HG03039 (cell line): ENCODE measurements around the gene NEK6.

Source experiments
- ATAC-seq: cut with Tn5 transposase; IDR thresholded peaks from one replicate; pipeline ENCODE4 v1.9.1; 2021; ENCODE audit warnings: mild to moderate bottlenecking, moderate library complexity; ENCODE audit not compliant: unreplicated experiment

Gene NEK6

DNA sequence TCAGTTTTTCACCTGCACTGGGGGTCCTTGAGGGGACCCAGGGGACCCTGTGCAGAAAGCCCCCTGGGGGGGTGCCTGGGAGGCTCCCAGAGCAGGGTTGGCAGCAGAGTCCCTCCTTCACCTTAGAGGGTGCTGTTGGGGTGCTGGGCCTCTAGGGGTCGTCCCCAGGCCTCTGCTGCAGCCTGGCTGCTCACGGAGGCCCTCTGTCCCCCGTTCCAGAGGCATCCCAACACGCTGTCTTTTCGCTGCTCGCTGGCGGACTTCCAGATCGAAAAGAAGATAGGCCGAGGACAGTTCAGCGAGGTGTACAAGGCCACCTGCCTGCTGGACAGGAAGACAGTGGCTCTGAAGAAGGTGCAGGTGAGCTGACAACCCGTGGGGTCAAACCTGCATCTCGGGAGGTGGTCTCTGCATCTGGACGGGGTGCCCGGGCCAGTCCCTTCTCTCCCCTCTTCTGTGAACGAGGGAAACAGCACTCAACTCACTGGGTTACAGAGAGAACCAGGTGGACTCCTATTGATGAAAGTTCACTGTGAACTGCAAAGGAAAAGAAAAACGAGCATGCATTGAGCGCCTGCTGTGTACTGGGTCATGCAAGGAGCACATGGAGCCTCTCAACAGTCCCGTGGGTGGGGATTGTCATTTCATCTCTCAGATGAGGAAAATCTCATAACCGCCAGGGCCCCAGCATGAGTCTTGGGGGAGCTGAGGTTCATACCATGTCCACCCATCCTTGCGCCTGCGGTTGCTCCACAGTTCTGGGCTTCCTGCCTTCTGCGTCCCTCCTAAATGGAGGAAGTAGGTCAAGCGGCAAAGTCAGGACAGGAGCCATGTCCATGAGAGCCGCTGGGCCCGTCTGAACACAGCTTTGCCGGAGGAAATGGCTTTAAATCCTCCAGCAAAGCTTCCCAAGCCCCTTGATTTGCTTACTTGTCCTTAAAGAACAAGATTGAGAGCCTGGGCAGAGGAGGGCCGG lies 54.8 kb downstream of the NEK6 start:
- ATAC-seq: no peak

DNA sequence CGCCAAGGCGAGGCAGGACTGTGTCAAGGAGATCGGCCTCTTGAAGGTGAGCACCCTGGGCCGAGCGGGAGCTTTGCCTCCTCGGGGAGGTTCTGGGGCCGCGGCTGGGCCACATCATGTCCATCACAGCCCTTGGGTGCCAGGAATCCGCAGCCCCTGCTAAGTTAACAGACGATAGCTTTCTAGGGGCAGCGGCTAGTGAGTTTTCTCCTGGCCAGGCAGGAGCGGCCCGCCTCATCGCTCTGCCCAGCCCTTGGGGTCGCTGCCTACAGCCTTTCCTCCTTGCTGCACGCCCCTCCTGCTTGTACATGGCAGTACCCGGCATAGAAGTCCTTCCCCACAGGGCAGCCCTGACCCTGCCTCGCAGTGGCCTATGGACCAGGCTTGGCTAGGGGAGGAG lies 56.2 kb downstream of the NEK6 start:
- no peak for ATAC-seq

- no peak for ATAC-seq
These were observed 58.1 kb downstream of the NEK6 start for GRCh38 chr9:124315882-124316281.

DNA sequence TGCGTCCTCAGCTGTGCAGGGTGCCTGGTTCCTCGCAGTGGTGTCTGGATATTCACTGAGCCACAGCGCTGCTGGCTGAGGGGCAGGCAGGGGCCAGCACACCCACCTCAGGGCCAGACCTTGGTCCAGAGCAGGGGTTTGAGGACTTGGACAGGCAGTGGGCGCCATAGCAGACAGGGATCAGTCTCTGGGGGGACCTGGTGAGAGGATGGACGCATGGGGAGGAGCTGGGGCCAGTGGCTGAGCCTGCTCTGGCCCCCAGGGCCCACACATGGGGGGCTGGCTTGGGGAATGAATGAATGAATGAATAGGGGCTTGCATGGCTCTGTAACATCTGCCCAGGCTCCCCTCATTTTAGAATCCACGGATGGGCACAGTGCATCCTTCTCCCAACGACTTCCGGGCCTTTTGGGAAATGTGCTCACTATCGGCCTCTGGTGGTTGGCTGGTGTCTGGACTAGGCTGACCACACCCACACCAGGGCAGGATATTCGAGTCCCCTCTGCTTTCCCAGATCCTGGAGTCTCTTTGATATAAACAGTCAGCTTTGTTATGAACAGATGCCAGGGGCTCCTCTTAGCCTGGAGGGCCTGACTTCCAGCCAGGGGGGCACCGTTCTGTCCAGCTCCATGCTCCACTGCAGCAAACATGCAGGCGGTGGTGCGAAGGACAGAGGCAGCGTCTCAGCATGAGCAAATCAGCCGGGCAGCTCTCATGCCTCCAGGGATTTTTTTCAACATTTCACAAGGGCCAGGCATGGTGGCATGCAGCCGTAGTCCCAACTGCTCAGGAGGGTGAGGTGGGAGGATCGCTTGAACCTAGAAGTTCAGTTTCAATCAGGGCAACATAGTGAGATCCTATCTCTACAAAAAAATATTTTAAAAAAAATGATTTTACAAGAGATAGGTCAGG lies 62.6 kb downstream of the NEK6 start:
- no peak for ATAC-seq

DNA sequence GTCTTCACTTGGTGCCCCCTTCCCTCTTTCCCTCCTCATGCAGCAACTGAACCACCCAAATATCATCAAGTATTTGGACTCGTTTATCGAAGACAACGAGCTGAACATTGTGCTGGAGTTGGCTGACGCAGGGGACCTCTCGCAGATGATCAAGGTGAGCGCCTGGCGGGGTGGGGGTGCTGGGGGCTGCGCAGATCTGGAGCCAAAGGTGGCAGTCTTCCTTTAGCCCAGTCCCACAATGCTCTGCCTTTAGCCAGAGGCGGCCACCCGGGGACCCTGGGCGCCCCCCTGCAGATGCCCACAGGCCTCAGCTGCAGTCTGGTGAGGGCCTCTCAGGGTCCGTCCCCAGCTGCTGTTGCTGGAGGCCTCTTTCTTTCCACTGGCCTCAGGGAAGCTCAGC lies 63.7 kb downstream of the NEK6 start:
- no peak for ATAC-seq

DNA sequence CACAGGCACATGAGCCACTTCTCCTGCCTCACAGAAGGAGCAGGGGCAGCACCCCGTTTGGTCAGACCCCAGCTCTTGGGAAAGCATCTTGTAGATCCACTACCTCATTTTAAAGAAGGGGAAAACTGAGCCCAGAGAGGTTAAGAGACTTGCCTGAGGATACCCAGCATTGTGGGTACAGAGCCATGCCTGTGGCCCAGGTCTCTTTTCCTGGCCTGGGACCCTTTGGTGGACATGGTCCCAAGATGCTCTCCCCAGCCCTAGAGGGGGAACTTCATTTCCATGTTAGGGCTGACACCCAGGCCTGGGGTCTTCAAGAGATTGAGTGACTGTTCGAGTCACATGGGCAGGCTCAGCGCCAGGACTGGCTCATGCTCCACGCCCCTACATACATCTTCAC lies 64.2 kb downstream of the NEK6 start:
- no peak for ATAC-seq

GRCh38 chr9:124322618-124323432 lies 65.1 kb downstream of the NEK6 start:
- ATAC-seq: no peak

- ATAC-seq: no peak
These were observed 66.2 kb downstream of the NEK6 start for GRCh38 chr9:124323904-124324303.

DNA sequence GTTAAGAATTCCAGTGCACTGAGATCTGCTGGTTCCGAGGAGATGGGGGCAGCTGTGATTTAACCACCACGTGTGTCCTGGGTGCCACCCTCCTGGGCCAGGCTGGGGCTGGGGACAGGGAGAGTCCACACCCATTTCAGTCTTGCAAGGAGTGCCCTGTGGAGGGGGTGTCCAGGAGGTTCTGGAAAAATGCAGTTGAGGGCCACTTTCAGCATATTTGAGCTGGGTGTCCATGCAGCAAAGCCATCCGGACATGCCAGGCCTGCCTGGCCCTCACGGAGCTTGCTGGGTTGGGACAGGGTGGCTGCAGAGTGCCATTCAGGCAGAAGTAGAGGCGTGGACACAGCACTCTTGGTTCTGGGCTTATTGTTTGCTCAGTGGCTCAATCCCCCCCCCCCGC lies 68.1 kb downstream of the NEK6 start:
- ATAC-seq: no peak

GRCh38 chr9:124326378-124326777 lies 68.6 kb downstream of the NEK6 start:
- ATAC-seq: no peak

- no peak for ATAC-seq
These were observed 69.7 kb downstream of the NEK6 start for GRCh38 chr9:124327491-124327890.

DNA sequence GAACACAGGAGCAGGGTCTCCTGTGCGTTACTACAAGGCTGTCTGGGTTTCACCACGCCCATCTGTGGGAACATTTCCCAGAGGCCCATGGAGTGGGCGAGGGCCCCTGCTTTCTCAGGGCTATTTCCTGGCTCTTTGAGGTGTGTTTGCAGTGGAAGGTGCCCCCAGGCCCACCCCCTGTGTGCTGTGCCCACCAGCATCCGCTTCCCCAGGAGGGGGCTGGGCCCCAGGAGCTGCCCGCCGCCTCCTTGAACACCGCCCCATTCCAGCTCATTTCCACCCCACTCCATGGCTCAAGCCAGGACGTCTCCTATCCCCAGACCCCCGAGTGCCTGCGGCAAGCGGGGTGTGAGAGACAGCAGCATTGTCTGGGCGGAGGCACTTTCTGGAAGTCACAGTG lies 70.5 kb downstream of the NEK6 start:
- ATAC-seq: no peak

- ATAC-seq: no peak
These were observed 71.5 kb downstream of the NEK6 start for GRCh38 chr9:124329206-124329792.

DNA sequence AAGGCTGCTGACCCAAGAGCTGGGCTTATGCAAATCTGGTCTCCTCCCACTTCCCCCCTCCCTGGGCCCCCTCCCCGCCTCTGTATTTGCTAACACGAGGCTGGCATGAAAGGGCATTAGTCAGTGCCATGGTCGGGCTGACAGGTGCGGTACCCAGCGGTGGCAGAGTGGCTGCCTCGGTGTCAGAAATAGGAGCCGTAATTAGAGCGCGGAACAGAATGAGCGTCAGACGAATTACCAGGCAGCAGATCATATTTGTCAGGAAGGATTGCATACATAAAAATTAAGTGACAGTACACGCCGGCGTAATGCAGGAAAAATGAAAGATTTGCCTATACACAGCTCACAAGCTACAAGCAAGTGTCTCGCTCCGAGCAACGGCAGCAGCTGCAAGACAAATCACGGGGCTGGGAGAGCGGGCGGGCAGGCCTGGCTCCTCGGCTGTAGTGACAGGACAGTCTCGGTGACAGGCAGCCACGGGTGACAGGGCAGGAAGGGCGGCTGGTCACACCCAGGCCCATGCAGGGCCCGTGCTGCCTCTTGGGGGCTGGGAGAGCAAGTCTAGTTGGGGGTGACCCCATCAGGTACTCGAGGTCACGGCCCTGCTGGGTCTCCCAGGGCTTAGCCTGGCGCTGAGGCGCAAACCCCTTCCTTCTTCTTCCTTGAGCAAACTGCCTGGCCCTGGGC lies 72.4 kb downstream of the NEK6 start:
- ATAC-seq: no peak

DNA sequence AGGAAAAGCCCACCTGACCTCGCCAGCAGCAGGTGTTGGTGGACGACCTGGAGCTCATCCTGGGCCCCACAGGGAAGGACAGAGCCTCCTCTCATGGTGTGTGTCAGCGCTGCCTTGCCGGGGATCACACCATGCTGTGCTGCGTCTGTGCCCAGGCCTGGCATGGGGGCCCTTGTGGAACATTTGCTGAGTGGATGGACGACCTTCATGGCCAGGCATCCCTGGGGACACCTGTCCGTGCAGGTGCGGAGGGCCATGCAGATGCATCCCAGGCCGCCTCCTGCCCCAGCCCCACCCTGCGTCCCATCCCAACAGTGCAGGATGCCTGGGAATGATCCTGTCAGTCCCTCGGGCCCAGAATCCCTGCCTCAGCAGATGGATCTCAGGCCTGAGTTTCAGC lies 73.8 kb downstream of the NEK6 start:
- no peak for ATAC-seq

- no peak for ATAC-seq
These were observed 74.8 kb downstream of the NEK6 start for GRCh38 chr9:124332361-124333202.

DNA sequence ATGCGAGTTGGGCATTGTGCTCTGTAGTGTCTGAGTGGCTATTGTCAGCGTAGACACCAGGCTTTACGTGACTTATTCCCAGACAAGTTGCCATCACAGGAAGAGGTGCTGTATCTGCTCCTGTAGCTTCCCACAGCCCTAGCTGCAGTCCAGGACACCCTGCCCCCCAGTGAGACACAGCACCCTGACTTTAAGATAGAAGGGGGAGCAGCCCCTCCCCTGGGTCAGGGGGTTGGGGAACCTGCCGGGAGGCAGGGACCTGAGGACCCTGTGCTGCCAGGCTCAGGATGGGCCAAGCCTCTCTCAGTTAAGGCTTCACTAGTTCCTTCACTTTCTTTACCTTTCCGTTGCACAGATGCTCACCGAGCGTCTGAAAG lies 75.4 kb downstream of the NEK6 start:
- ATAC-seq: no peak

DNA sequence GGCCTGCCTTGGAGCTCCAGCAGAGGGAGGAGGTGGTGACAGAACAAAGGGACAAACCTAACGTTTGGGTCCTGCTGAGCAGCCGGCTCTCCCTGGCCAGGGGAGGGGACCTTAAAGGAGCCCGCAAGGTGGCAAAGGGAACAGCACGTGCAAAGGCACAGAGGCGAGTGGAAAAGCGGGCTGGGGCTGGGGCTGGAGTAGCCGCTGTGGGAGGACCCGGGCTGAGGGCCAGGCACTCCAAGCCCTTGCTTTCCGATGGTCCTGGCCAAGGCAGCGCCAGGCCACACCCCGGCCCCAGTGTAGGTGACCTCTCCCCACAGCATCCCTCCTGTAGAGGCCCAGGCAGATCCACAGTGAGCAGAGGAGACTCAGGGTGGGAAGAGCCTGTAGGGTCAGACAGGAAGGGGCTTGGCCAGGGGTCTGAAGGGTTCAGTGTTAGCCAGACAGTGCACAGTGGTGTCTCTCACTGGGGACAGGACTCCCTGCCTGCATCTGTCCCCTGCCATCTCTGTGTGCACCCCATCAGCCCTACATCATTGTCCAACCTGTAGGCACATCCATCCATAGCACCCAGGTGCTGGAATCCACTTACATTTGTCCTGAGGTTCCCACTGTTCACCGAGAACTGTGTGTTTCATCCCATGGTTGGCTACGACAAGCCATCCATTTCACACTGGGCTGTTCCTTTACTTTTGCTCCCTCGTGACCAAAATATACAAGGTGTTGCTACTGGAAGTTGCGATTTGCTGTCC lies 77.0 kb downstream of the NEK6 start:
- ATAC-seq: no peak
